ENCODE measurements around the gene KCNMA1. TPM values are rescaled to one million over a fixed set of nuclear protein-coding genes. Genes with fewer than 3 reads are reported as not detected.

Gene KCNMA1
- total and polyA plus RNA-seq, 10 of the 15 experiments (the other 5 are each of a cell fraction or from before 2014, with no cell fraction given) = 8.5 to 77.0 (median 21.3) TPM

DNA sequence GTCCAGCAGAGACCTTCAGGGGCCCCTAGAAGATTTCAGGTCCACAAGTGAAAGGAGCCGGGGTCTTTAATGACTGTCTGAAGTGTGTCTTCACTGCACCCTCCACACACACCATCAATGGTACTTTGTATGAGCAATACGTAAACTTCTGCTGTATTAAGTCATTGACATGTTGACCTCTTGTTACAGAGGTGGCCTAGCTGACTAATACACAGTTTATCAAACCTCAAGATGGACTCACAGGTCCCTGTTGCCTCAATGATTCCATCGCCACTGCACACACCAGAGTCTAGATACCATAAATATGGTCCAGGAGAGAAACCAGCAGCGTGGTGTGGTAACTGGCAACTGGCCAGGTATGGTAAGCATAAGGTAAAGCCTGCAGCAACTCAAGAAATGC, 19.5 kb downstream of the KCNMA1 start:
- ChIA-PET CTCF (interaction anchor here (0.7 to 1.0 kb wide), 2 partner anchors 8 to 228 kb away, joined by 3 read pairs; no protein-coding TSS in a partner anchor), RAD21 (ENCODE audit: unreplicated experiment) (no interaction called here), SMC1A (ENCODE audit: uncharacterized antibody, unreplicated experiment) (interaction anchor here (1.6 to 1.8 kb wide), 2 partner anchors 64 to 132 kb away, joined by 3 to 5 read pairs; no protein-coding TSS in a partner anchor), POLR2A (no interaction called here)
- H3K4me3 ChIP-seq = no peak overlapping the region
- ATAC-seq = no peak
- in situ Hi-C loops (cut with MboI) (no loop called here), intact Hi-C loops (cut with micrococcal nuclease; ENCODE audit: unreplicated experiment) (no loop called here)
- H2AFZ ChIP-seq (ENCODE audit: control insufficient read depth, low read depth, low read length) = no peak overlapping the region
- H3K4me1 ChIP-seq (ENCODE audit: control insufficient read depth, insufficient read depth, low read length) = 0 out of 2 replicates have a peak, but pooled peaks cover under 1% of the 10 kb centered on the region
- H3K27ac ChIP-seq (ENCODE audit: control insufficient read depth, insufficient read depth) = no peak overlapping the region
- no peaks in the 10 kb centered on the region for H3K27me3 ChIP-seq (replicated peaks in 1 of 2; ENCODE audit: control insufficient read depth in 2 of 2, insufficient read depth in 2 of 2, low read length in 1 of 2)
- H3K36me3 ChIP-seq (ENCODE audit: control insufficient read depth in 2 of 2, insufficient read depth in 2 of 2, low read length in 1 of 2) = peaks cover 0 to 1% of the 10 kb centered on the region in 2 experiments; a peak in 2 of 4 replicates
- FAIRE-seq = no peak
- BruUV-seq (replicated peaks) = no TSS peak
- no peaks in the 10 kb centered on the region for H3K79me2 ChIP-seq (ENCODE audit: control insufficient read depth, insufficient read depth, low read length)
- no peak for DNase-seq (ENCODE audit: low read depth, low spot score)
- no peaks in the 10 kb centered on the region for H3K9me3 ChIP-seq (replicated peaks; ENCODE audit: control insufficient read depth, insufficient read depth, low read length)
- no peak for TF ChIP-seq HDAC2 (IDR thresholded peaks at IDR 0.05)
- TF ChIP-seq, protein P1, sequence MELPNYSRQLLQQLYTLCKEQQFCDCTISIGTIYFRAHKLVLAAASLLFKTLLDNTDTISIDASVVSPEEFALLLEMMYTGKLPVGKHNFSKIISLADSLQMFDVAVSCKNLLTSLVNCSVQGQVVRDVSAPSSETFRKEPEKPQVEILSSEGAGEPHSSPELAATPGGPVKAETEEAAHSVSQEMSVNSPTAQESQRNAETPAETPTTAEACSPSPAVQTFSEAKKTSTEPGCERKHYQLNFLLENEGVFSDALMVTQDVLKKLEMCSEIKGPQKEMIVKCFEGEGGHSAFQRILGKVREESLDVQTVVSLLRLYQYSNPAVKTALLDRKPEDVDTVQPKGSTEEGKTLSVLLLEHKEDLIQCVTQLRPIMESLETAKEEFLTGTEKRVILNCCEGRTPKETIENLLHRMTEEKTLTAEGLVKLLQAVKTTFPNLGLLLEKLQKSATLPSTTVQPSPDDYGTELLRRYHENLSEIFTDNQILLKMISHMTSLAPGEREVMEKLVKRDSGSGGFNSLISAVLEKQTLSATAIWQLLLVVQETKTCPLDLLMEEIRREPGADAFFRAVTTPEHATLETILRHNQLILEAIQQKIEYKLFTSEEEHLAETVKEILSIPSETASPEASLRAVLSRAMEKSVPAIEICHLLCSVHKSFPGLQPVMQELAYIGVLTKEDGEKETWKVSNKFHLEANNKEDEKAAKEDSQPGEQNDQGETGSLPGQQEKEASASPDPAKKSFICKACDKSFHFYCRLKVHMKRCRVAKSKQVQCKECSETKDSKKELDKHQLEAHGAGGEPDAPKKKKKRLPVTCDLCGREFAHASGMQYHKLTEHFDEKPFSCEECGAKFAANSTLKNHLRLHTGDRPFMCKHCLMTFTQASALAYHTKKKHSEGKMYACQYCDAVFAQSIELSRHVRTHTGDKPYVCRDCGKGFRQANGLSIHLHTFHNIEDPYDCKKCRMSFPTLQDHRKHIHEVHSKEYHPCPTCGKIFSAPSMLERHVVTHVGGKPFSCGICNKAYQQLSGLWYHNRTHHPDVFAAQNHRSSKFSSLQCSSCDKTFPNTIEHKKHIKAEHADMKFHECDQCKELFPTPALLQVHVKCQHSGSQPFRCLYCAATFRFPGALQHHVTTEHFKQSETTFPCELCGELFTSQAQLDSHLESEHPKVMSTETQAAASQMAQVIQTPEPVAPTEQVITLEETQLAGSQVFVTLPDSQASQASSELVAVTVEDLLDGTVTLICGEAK (IDR thresholded peaks at IDR 0.05; ENCODE audit: borderline replicate concordance) = no peak
- no peak for TF ChIP-seq BHLHE40 (IDR thresholded peaks at IDR 0.05; ENCODE audit: borderline replicate concordance in 1 of 2, low read depth in 2 of 2, low read length in 1 of 2)
- TF ChIP-seq RBBP5 (conservative IDR thresholded peaks at IDR 0.05) = no peak
- no peak for TF ChIP-seq YY1 (IDR thresholded peaks at IDR 0.05; ENCODE audit: low read depth, low read length)
- no peak for TF ChIP-seq MTA3 (IDR thresholded peaks at IDR 0.05; ENCODE audit: borderline replicate concordance, low read length)
- TF ChIP-seq, protein P2, sequence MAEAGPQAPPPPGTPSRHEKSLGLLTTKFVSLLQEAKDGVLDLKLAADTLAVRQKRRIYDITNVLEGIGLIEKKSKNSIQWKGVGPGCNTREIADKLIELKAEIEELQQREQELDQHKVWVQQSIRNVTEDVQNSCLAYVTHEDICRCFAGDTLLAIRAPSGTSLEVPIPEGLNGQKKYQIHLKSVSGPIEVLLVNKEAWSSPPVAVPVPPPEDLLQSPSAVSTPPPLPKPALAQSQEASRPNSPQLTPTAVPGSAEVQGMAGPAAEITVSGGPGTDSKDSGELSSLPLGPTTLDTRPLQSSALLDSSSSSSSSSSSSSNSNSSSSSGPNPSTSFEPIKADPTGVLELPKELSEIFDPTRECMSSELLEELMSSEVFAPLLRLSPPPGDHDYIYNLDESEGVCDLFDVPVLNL (IDR thresholded peaks at IDR 0.05; ENCODE audit: low read depth, low read length) = no peak
- TF ChIP-seq ESRRA (IDR thresholded peaks at IDR 0.05; ENCODE audit: low read length) = no peak
- TF ChIP-seq HDGF (IDR thresholded peaks at IDR 0.05) = no peak
- TF ChIP-seq, protein P3, sequence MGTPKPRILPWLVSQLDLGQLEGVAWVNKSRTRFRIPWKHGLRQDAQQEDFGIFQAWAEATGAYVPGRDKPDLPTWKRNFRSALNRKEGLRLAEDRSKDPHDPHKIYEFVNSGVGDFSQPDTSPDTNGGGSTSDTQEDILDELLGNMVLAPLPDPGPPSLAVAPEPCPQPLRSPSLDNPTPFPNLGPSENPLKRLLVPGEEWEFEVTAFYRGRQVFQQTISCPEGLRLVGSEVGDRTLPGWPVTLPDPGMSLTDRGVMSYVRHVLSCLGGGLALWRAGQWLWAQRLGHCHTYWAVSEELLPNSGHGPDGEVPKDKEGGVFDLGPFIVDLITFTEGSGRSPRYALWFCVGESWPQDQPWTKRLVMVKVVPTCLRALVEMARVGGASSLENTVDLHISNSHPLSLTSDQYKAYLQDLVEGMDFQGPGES (IDR thresholded peaks at IDR 0.05) = no peak
- TF ChIP-seq, protein P4, sequence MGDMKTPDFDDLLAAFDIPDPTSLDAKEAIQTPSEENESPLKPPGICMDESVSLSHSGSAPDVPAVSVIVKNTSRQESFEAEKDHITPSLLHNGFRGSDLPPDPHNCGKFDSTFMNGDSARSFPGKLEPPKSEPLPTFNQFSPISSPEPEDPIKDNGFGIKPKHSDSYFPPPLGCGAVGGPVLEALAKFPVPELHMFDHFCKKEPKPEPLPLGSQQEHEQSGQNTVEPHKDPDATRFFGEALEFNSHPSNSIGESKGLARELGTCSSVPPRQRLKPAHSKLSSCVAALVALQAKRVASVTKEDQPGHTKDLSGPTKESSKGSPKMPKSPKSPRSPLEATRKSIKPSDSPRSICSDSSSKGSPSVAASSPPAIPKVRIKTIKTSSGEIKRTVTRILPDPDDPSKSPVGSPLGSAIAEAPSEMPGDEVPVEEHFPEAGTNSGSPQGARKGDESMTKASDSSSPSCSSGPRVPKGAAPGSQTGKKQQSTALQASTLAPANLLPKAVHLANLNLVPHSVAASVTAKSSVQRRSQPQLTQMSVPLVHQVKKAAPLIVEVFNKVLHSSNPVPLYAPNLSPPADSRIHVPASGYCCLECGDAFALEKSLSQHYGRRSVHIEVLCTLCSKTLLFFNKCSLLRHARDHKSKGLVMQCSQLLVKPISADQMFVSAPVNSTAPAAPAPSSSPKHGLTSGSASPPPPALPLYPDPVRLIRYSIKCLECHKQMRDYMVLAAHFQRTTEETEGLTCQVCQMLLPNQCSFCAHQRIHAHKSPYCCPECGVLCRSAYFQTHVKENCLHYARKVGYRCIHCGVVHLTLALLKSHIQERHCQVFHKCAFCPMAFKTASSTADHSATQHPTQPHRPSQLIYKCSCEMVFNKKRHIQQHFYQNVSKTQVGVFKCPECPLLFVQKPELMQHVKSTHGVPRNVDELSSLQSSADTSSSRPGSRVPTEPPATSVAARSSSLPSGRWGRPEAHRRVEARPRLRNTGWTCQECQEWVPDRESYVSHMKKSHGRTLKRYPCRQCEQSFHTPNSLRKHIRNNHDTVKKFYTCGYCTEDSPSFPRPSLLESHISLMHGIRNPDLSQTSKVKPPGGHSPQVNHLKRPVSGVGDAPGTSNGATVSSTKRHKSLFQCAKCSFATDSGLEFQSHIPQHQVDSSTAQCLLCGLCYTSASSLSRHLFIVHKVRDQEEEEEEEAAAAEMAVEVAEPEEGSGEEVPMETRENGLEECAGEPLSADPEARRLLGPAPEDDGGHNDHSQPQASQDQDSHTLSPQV (IDR thresholded peaks at IDR 0.05) = no peak
- TF ChIP-seq, protein P5, sequence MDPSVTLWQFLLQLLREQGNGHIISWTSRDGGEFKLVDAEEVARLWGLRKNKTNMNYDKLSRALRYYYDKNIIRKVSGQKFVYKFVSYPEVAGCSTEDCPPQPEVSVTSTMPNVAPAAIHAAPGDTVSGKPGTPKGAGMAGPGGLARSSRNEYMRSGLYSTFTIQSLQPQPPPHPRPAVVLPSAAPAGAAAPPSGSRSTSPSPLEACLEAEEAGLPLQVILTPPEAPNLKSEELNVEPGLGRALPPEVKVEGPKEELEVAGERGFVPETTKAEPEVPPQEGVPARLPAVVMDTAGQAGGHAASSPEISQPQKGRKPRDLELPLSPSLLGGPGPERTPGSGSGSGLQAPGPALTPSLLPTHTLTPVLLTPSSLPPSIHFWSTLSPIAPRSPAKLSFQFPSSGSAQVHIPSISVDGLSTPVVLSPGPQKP (IDR thresholded peaks at IDR 0.05; ENCODE audit: low read depth, low read length) = no peak
- TF ChIP-seq ZNF207 (IDR thresholded peaks at IDR 0.05; ENCODE audit: borderline replicate concordance) = no peak
- no peak for TF ChIP-seq DPF2 (IDR thresholded peaks at IDR 0.05)
- no peak overlapping the region for H3K4me2 ChIP-seq (ENCODE audit: control insufficient read depth, insufficient read depth)
- H4K20me1 ChIP-seq (ENCODE audit: control insufficient read depth, insufficient read depth) = no peaks in the 10 kb centered on the region
- 51% methylated on average over 4 of the region's 4 CpGs for WGBS (ENCODE audit: insufficient coverage, insufficient replicate concordance, low lambda C conversion rate, missing lambda C conversion rate)
- no peak overlapping the region for H3K9ac ChIP-seq (ENCODE audit: control insufficient read depth, insufficient read depth, low read length)
